WTC11 (cell line): ENCODE data around the gene SORCS2. TPM values are rescaled to one million over a fixed set of nuclear protein-coding genes. Genes with fewer than 3 reads are reported as not detected.

Source experiments
- ATAC-seq: fragments of 200-7000 bp; cut with Tn5 transposase; 2 replicates; pipeline ENCODE4 v1.10.0; 2021; ENCODE audit warnings: mild to moderate bottlenecking, moderate library complexity
- CTCF ChIA-PET: fragments of 300-600 bp; sonication (Branson Sonifier 250); formaldehyde crosslinking; loops from one replicate; lab custom pipeline; 2021; ENCODE audit warnings: antibody characterized with exemption; lab: Charles Lee
- POLR2A ChIA-PET: fragments of 350-600 bp; sonication (Branson Sonifier 250); formaldehyde crosslinking; loops from one replicate; lab custom pipeline; 2021; ENCODE audit warnings: antibody characterized with exemption; lab: Charles Lee
- DNase-seq: peaks from one replicate; pipeline ENCODE4 v3.0.0; 2021; ENCODE audit warnings: low spot score
- H3K27ac Mint-ChIP-seq: 2 replicates; pipeline ENCODE4 v1.8.0; 2021; ENCODE audit warnings: mixed read lengths
- H3K27me3 Mint-ChIP-seq: 2 replicates; pipeline ENCODE4 v1.8.0; 2021; ENCODE audit warnings: low read depth, mild to moderate bottlenecking, moderate library complexity, mixed read lengths
- H3K36me3 Mint-ChIP-seq: 2 replicates; pipeline ENCODE4 v1.8.0; 2021; ENCODE audit warnings: mixed read lengths
- H3K4me1 Mint-ChIP-seq: 2 replicates; pipeline ENCODE4 v1.8.0; 2022; ENCODE audit warnings: mixed read lengths
- H3K4me3 Mint-ChIP-seq: 2 replicates; pipeline ENCODE4 v1.8.0; 2021; ENCODE audit warnings: mild to moderate bottlenecking, moderate library complexity, mixed read lengths
- H3K9me3 Mint-ChIP-seq: 2 replicates; pipeline ENCODE4 v1.8.0; 2021; ENCODE audit warnings: mixed read lengths
- ATF6 ChIP-seq: sonication (generic); formaldehyde crosslinking; IDR thresholded peaks from 2 replicates; pipeline ENCODE4 v1.8.1; 2023; ENCODE audit warnings: mild to moderate bottlenecking, missing genetic modification reagents
- CDX4 ChIP-seq: fragments of 250-450 bp; sonication (Bioruptor Pico); IDR thresholded peaks from 2 replicates; pipeline ENCODE4 v1.9.0; 2021; ENCODE audit warnings: moderate library complexity, mild to moderate bottlenecking, inconsistent platforms, borderline replicate concordance
- ERG ChIP-seq: fragments of 250-450 bp; sonication (Bioruptor Pico); IDR thresholded peaks from 2 replicates; pipeline ENCODE4 v1.8.0; 2021; ENCODE audit warnings: mild to moderate bottlenecking
- MXD4 ChIP-seq: fragments of 250-450 bp; sonication (Bioruptor Pico); IDR thresholded peaks from 2 replicates; pipeline ENCODE4 v1.8.0; 2021; ENCODE audit warnings: mild to moderate bottlenecking, moderate library complexity, borderline replicate concordance
- NFATC4 ChIP-seq: fragments of 250-450 bp; sonication (Bioruptor Pico); IDR thresholded peaks from 2 replicates; pipeline ENCODE4 v1.9.0; 2021; ENCODE audit warnings: mild to moderate bottlenecking
- OVOL2 ChIP-seq: fragments of 250-450 bp; sonication (Bioruptor Pico); IDR thresholded peaks from 2 replicates; pipeline ENCODE4 v1.9.0; 2021; ENCODE audit warnings: mild to moderate bottlenecking, borderline replicate concordance
- PRDM15 ChIP-seq: sonication (generic); formaldehyde crosslinking; IDR thresholded peaks from 2 replicates; pipeline ENCODE4 v1.8.0; 2022; ENCODE audit warnings: missing genetic modification reagents
- TEAD4 ChIP-seq: sonication (generic); formaldehyde crosslinking; IDR thresholded peaks from 2 replicates; pipeline ENCODE4 v1.8.0; 2022; ENCODE audit warnings: mild to moderate bottlenecking, missing genetic modification reagents
- USF1 ChIP-seq: sonication (generic); formaldehyde crosslinking; IDR thresholded peaks from 2 replicates; pipeline ENCODE4 v1.8.0; 2022; ENCODE audit warnings: mild to moderate bottlenecking, missing genetic modification reagents
- ZNF263 ChIP-seq: sonication (generic); formaldehyde crosslinking; IDR thresholded peaks from 2 replicates; pipeline ENCODE4 v1.8.1; 2022; ENCODE audit warnings: low read depth, mild to moderate bottlenecking, moderate library complexity, missing genetic modification reagents
- ZNF281 ChIP-seq: sonication (generic); formaldehyde crosslinking; IDR thresholded peaks from 2 replicates; pipeline ENCODE4 v1.8.0; 2023; ENCODE audit warnings: mild to moderate bottlenecking, missing genetic modification reagents
- ZNF317 ChIP-seq: sonication (generic); formaldehyde crosslinking; IDR thresholded peaks from 2 replicates; pipeline ENCODE4 v1.8.1; 2023; ENCODE audit warnings: low read depth, mild to moderate bottlenecking, moderate library complexity, missing genetic modification reagents, borderline replicate concordance
- ZNF423 ChIP-seq: fragments of 250-450 bp; sonication (Bioruptor Pico); IDR thresholded peaks from 2 replicates; pipeline ENCODE4 v2.1.2; 2022; ENCODE audit warnings: mild to moderate bottlenecking, moderate library complexity
- total RNA-seq: library from RNA; stranded (reverse); gene quantifications from 3 replicates; pipeline ENCODE4 v1.2.3, GENCODE V29; 2021

The SORCS2 gene
- total RNA-seq, 1 experiment from 2014 or later: 6.6 TPM

GRCh38 chr4:7295197-7295910 lies 103.0 kb downstream of the SORCS2 start (continued):
- TF ChIP-seq ZNF281: no peak
- TF ChIP-seq MXD4 (CRISPR knock-in tag): no peak
- no peak for TF ChIP-seq USF1 (CRISPR knock-in tag)
- no peak for TF ChIP-seq TEAD4 (CRISPR knock-in tag)
- no peak for TF ChIP-seq CDX4 (CRISPR knock-in tag)
- no peak for TF ChIP-seq ERG
- TF ChIP-seq NFATC4 (CRISPR knock-in tag): no peak
- no peak for TF ChIP-seq ATF6 (CRISPR knock-in tag)

GRCh38 chr4:7295911-7296660 lies 103.7 kb downstream of the SORCS2 start:
- H3K4me1 Mint-ChIP-seq: peaks cover 3% of the 10 kb centered on the region; the same call in 1 of the 2 replicates
- ATAC-seq: no peak
- DNase-seq: peak; percentile 54
- POLR2A ChIA-PET: no interaction called here
- H3K27me3 Mint-ChIP-seq: no peaks in the 10 kb centered on the region
- TF ChIP-seq PRDM15 (no peak), ZNF423 (CRISPR knock-in tag) (peak; percentile 95), ZNF263 (0 out of 2 replicates have a peak, but pooled peaks have one; percentile 51), OVOL2 (CRISPR knock-in tag) (no peak), ZNF317 (CRISPR knock-in tag) (no peak)
- no peak overlapping the region for H3K27ac Mint-ChIP-seq
- no peaks in the 10 kb centered on the region for H3K36me3 Mint-ChIP-seq
- H3K9me3 Mint-ChIP-seq: no peaks in the 10 kb centered on the region
- CTCF ChIA-PET: interaction anchor here (0.6 to 2.6 kb wide), 17 partner anchors 9 to 165 kb away, joined by 3 to 13 read pairs (median 4); partner anchors contain the start of gene SORCS2
- H3K4me3 Mint-ChIP-seq: no peak overlapping the region
